Suppressor macrophage (primary cell): ENCODE measurements around the gene RHOF.

Source experiments
- DNase-seq, 4 experiments: peaks; one replicate each; pipeline ENCODE4 v3.0.0-alpha.2; 2020 to 2022
- total RNA-seq, 17 experiments: gene quantifications; one replicate each; lab custom pipeline; 2026; ENCODE audit warnings: mixed read lengths in 6 of 17, inconsistent platforms in 3 of 17; lab: John Stamatoyannopoulos, UW

RHOF gene
- total RNA-seq, result 48.3 to 207 (median 116) reads per million in 17 experiments

GRCh38 chr12:121793440-121793837 lies at the start of gene RHOF:
RHOF (minus strand) TSS chr12:121793688; CDS start chr12:121793633, 55 bp downstream.
- peak; percentile 70 to 92 (median 81) for DNase-seq

DNA sequence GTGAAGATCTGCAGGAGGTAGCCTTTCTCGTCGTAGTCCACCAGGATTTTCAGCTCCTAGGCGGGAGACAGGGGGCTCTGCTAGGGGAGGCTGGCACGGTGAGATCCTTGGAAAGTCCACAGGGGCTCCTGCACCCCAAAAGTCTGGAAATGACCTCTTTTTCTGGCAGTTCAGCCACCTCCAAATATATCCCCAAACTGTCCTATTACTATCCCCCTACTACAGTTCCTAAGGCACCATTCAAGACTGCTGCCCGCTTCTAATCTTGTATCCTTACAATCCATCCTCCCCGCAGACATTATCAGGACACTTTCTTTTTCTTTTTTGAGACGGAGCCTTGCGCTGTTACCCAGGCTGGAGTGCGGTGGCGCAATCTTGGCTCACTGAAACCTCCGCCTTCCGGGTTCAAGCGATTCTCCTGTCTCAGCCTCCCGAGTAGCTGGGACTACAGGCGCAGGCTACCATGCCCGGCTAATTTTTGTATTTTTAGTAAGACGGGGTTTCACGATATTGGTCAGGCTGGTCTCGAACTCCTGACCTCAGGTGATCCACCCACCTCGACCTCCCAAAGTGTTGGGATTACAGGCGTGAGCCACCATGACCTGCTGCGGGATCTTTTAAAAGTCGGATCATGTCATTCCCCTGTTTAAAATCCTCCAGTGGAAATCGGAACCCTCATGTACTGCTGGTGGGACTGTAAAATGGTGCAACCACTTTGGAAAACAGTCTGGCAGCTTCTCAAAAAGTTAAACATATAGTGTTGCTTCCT lies 46.7 kb upstream of the RHOF start:
- DNase-seq, result peak; percentile 4 to 38 (median 24)

DNA sequence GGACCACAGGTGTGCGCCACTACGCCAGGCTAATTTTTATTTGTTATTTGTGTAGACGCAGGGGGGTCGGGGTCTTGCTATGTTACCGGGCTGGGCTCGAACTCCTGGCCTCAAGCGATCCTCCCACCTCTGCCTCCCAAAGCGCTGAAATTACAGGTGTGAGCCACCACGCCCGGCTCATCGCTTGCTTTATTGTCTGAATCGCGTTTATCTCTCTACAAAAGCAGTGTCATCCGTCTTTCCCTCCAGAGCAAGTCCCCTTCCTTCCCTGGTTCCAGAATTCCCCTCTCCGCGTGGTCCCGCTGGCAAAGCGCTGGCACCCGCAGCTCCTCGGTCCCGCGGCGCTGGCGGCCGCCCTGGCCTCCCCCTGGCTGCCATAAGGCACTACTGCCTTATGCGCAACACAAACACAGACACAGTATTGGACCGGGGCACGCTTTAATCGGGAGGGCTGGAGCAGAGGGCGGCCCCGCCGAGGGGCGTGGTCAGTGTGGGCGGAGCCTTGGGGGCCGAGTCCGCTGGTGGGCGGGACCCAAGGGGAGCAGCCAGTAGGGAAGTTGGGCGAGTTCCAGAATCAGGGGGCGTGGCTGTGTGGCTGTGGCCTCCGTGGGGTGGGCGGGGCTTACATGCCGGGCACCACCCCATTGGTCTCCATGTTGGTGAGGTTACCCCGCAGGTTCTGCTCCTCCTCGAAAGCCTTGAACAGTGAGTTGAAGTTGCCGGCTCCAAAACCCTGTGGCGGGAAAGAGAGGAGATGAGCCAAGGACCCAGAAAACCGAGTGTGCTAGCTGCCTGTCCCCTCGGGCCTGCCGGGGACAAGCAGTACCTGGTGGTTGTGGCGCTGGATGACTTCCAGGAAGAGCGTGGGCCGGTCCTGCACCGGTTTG lies 45.9 kb upstream of the RHOF start:
- DNase-seq, result peak; percentile 100

DNA sequence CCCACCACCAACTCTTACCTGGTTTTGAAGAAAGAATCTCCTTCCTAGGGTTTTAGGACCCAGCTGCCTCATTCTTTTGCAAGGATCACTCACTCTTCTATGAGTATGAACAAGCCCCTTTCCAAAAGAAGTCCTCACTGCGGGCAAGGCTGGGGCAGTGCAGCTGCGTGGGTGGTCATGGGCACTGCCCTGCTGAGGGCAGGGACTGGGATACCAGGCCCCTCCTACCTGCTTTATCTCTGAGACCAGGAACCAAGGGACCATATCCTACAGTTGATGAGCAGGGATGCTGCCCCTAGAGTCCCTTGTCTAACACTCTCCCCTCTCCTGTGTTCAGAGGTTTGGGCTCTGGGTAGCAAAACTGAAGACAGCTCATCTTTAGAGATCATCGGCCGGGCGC lies 44.6 kb upstream of the RHOF start:
- DNase-seq, result no peak

GRCh38 chr12:121837680-121838079 lies 44.2 kb upstream of the RHOF start:
- DNase-seq, result no peak

- DNase-seq, result no peak
Measured at GRCh38 chr12:121831571-121832245, 38.2 kb upstream of the RHOF start.

- no peak for DNase-seq
Measured at GRCh38 chr12:121830588-121831265, 37.2 kb upstream of the RHOF start.

DNA sequence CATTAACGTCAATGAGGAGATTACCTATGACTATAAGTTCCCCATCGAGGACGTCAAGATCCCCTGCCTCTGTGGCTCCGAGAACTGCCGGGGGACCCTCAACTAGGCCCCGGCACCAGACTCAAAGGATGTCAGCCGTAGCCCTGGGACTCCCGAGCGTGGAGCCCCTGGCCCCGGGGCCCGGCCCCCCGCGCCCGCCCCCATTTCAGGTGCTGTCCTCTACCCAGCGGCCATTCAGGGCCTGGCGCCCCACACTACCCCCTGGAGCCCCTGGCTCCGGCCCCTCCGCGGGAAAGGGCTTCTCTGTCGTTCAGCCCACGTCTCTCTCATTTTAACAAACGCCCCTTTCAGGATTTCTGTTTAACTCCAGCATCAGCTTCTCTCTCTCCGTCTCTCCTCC lies 36.6 kb upstream of the RHOF start:
- DNase-seq, result no peak

DNA sequence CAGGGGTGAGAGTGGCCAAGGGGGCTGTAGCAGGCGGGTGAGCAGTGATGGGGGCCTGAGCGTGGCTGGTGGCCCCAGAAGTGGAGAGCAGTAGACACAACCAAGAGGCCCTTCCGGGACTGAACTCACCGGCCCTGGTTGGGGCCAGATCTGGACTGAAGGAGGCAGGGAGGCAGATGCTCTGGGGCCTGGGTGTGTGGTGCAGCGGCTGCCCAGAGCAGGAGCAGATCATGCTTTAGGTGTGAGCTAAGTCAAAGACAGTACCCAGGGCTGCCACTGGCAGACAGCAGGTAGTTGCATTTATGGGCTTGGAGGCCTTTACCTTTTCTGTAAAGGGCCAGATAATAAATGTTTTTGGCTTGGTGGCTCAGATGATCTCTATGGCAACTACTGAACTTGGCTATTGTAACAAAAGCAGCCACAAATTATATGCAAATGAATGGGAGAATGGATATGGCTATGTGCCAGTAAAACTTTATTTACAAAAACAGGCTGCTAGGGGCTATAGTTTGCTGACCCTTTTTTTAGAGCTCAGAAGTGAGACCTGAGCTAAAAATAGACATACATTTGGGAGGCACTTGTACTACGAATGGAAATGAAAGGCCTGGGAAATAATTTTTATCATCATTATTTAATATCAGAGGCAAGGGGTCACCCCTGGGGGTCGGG lies 35.9 kb upstream of the RHOF start:
- no peak for DNase-seq

DNA sequence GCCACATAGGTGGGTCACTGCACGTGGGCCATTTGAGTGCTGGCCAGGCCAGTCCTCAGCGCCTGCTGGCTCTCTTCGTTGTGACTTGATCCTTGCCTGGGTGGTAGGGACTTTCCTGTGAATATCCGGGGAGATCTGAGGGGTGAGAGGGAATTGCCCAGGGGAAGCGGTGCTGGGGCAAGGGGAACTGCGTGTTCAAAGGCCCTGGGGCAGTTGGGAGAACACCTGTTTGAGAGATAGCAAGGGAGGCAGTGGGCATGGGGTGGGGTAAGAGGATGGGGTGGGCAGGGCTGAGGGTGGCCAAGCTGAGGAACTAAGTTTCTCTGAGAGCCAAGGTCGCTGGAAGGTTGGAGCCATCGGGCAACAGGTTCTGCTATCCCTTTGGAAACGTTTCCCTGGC lies 35.3 kb upstream of the RHOF start:
- no peak for DNase-seq

DNA sequence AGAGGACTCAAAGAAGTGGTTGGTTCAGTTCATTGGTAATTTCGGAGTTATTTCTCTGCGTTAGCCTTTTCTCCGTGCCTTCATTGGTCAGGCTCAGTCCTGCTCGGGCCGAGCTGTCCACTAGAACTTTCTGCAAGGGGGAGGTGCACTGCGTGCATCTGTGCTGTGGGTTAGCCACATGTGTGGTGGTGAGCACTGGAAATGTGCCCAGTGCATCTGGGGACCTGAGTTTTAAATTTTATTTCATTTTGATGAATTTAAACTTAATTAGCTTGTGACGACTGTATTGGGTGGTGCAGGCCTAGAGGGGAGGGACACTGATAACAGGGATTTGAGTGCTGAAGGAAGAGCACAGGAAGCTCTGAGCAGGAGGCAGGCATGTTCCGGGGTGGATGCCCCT lies 34.8 kb upstream of the RHOF start:
- no peak for DNase-seq

DNA sequence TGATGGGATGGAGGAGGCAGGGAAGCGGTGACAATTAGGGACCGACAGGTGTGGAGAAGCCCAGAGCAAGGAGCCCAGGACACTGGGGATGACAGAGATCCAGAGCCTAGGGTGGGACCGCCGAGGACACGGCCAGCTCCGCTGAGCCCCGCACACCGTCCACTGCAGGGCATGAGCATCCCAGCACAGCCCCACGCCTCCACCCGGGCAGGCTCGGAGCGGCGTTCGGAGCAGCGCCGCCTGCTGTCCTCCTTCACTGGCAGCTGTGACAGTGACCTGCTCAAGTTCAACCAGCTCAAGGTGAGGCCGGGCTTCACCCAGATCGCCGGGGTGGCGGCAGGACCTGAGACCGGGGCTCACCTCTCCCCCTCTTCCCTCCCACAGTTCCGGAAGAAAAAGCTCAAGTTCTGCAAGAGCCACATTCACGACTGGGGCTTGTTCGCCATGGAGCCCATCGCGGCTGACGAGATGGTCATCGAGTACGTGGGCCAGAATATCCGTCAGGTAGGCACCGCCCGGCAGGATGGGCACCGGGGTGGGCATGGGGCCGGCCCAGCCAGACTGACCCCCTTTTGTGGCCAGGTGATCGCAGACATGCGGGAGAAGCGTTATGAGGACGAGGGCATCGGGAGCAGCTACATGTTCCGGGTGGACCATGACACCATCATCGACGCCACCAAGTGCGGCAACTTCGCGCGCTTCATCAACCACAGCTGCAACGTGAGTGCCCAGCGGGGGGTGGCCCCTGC lies 34.0 kb upstream of the RHOF start:
- no peak for DNase-seq

DNA sequence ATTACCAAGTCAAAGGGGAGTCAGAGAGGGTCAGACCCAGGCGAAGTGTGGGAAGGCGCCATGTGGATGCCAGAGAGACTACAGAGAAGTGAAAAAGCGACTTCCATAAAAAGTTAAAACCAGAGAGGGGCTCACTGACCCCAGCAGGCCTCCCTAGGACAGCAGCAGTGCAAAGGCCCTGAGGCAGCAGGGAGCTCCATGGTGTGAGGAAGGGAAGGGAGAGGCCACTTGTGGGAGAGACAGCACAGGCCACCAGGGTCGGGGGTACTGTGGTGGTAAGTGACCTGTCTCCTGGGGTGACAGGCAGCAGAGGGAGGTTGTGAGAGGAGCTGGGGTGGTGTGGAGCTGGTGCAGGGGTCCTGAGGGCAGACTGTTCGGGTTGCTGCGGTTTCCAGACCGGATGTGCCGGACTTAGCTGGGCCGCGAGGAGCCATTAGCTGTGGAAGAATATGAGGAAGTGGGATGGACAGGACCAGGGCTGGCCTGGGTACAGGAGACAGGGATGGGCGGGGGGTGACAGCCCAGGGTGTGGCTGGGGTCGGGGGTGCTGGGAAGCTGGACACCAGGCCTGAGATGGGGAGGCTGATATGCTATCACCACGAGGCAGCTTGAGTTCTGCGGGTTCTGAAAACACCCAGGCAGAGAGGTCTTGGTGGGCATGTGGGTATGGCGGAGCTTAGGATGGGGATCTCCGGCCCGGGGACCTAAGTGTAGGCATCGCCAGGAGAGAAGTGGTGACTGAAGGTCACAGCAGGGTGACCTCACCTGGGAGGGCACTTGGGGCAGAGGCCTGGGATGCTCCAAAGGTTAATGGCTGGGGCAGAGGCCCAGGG lies 33.0 kb upstream of the RHOF start:
- DNase-seq, result no peak

GRCh38 chr12:121825041-121825523 lies 31.6 kb upstream of the RHOF start:
- no peak for DNase-seq

- no peak for DNase-seq
Measured at GRCh38 chr12:121823727-121824115, 30.2 kb upstream of the RHOF start.

- DNase-seq, result no peak
Measured at GRCh38 chr12:121823101-121823726, 29.7 kb upstream of the RHOF start.

GRCh38 chr12:121822393-121823100 lies 29.1 kb upstream of the RHOF start:
- no peak for DNase-seq

DNA sequence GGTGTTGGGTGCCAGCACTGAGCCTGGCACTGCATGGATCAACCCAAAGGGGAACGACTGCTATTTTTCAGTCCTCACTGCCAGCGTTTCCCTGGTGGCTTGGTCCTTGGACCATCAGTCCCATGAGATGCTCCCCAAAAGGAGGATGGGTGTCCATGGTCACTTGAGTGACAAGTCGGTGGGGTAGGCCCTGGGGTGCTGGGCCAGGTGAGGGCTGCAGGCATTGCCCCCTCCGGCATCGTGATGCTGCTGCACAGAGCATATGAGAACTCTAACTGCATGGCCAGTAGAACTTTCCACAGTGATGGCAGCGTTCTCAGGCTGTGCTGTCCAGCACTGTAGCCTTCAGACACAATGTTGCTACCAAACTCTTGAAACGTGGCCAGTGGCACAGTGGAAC lies 26.6 kb upstream of the RHOF start:
- no peak for DNase-seq
